HepG2 (cell line): ENCODE measurements around the gene PCGF2. TPM values are rescaled to one million over a fixed set of nuclear protein-coding genes. Genes with fewer than 3 reads are reported as not detected.

ENCODE experiments used
- BRD4 ChIP-seq: sonication (generic); formaldehyde crosslinking; IDR thresholded peaks from 2 replicates; pipeline ENCODE4 v1.4.0; 2020; ENCODE audit warnings: missing genetic modification reagents
- CBX1 ChIP-seq: IDR thresholded peaks from one replicate; pipeline ENCODE4 v1.6.1; 2016; ENCODE audit warnings: antibody characterized with exemption, low read depth
- FOXP1 ChIP-seq, 2 experiments: fragments of 450-650 bp in 1 of 2; IDR thresholded peaks; 2 replicates each; pipeline ENCODE4 v1.6.1; 2017 to 2018; ENCODE audit warnings: antibody characterized with exemption in 1 of 2
- HES4 ChIP-seq: sonication (generic); formaldehyde crosslinking; IDR thresholded peaks from 2 replicates; pipeline ENCODE4 v1.9.0; 2021; ENCODE audit warnings: mild to moderate bottlenecking, missing genetic modification reagents, borderline replicate concordance
- HIC2 ChIP-seq: sonication (generic); formaldehyde crosslinking; IDR thresholded peaks from 2 replicates; pipeline ENCODE4 v1.9.0; 2022; ENCODE audit warnings: low read depth, missing genetic modification reagents
- HMGA1 ChIP-seq: sonication (generic); formaldehyde crosslinking; conservative IDR thresholded peaks from 2 replicates; pipeline ENCODE4 v1.4.0; 2020; ENCODE audit warnings: missing genetic modification reagents
- IRF1 ChIP-seq: sonication (generic); formaldehyde crosslinking; IDR thresholded peaks from 2 replicates; pipeline ENCODE4 v1.4.0; 2020; ENCODE audit warnings: low read depth, mild to moderate bottlenecking, missing genetic modification reagents
- KAT7 ChIP-seq: IDR thresholded peaks from 2 replicates; pipeline ENCODE4 v1.6.1; 2018; ENCODE audit warnings: borderline replicate concordance, missing compliant biosample characterization
- KDM1A ChIP-seq: IDR thresholded peaks from 2 replicates; pipeline ENCODE4 v1.6.1; 2016; ENCODE audit warnings: missing compliant biosample characterization
- KLF11 ChIP-seq: IDR thresholded peaks from 2 replicates; pipeline ENCODE4 v1.6.1; 2016; ENCODE audit warnings: missing compliant biosample characterization
- KLF15 ChIP-seq: sonication (generic); formaldehyde crosslinking; IDR thresholded peaks from 2 replicates; pipeline ENCODE4 v1.8.1; 2023; ENCODE audit warnings: borderline replicate concordance, mild to moderate bottlenecking, inconsistent platforms, missing genetic modification reagents, mixed read lengths
- MIXL1 ChIP-seq: IDR thresholded peaks from 2 replicates; pipeline ENCODE4 v1.6.1; 2016
- RAD51 ChIP-seq: fragments of 450-650 bp; IDR thresholded peaks from 2 replicates; pipeline ENCODE4 v1.6.1; 2016; ENCODE audit warnings: borderline replicate concordance
- RFXAP ChIP-seq: sonication (generic); formaldehyde crosslinking; IDR thresholded peaks from 2 replicates; pipeline ENCODE4 v1.4.0; 2020; ENCODE audit warnings: missing genetic modification reagents, borderline replicate concordance
- SNRNP70 ChIP-seq: fragments of 200-400 bp; formaldehyde crosslinking; IDR thresholded peaks from 2 replicates; pipeline ENCODE4 v1.6.1; 2017; ENCODE audit warnings: mild to moderate bottlenecking, low read depth, low read length, moderate library complexity
- SOX6 ChIP-seq, 2 experiments: fragments of 450-650 bp in 1 of 2; sonication (generic) in 1 of 2; formaldehyde crosslinking in 1 of 2; IDR thresholded peaks; 2 replicates each; pipeline versions ENCODE4 v1.4.0 to v1.6.1; 2017 to 2020; ENCODE audit warnings: antibody characterized with exemption in 1 of 2, mild to moderate bottlenecking in 1 of 2, missing genetic modification reagents in 1 of 2
- SPEN ChIP-seq: sonication (generic); formaldehyde crosslinking; IDR thresholded peaks from 2 replicates; pipeline ENCODE4 v1.5.1; 2020; ENCODE audit warnings: low read depth, mild to moderate bottlenecking, missing genetic modification reagents
- ZNF207 ChIP-seq: fragments of 450-650 bp; IDR thresholded peaks from 2 replicates; pipeline ENCODE4 v1.6.1; 2016; ENCODE audit warnings: antibody characterized with exemption, borderline replicate concordance
- ZNF484 ChIP-seq: sonication (generic); formaldehyde crosslinking; IDR thresholded peaks from 2 replicates; pipeline ENCODE4 v1.5.1; 2020; ENCODE audit warnings: mild to moderate bottlenecking, low read depth, missing genetic modification reagents, borderline replicate concordance
- ZNF609 ChIP-seq: sonication (generic); formaldehyde crosslinking; IDR thresholded peaks from 2 replicates; pipeline ENCODE4 v1.4.0; 2020; ENCODE audit warnings: mild to moderate bottlenecking, missing genetic modification reagents, borderline replicate concordance
- ZNF773 ChIP-seq: sonication (generic); formaldehyde crosslinking; IDR thresholded peaks from 2 replicates; pipeline ENCODE4 v1.4.0; 2020; ENCODE audit warnings: missing genetic modification reagents, borderline replicate concordance
- polyA plus RNA-seq, 8 experiments: library from polyadenylated mRNA; depleted of rRNA in 3 of 8; stranded (reverse) in 7 of 8; unstranded in 1 of 8; fragments of >200 nt; fragmentation: Illumina TruSeq in 4 of 8; extraction: Trizol in 4 of 8; gene quantifications; 2 replicates each; pipeline versions ENCODE4 v1.2.1 to v1.2.3, GENCODE V29; 2011 to 2016; ENCODE audit warnings: low read depth in 4 of 8, missing spikeins in 1 of 8, mixed read lengths in 1 of 8; ENCODE audit not compliant: insufficient read depth in 1 of 8
- total RNA-seq, 5 experiments: library from RNA; depleted of rRNA; stranded (reverse); fragments of >200 nt; fragmentation: Illumina TruSeq; extraction: Trizol; gene quantifications; 2 replicates each; pipeline ENCODE4 v1.2.3, GENCODE V29; 2016; ENCODE audit warnings: low read depth in 1 of 5

Gene PCGF2
- total and polyA plus RNA-seq, 2 of the 13 experiments (the other 11 are each of a cell fraction or from before 2014, with no cell fraction given): 11.6 to 29.4 TPM

DNA sequence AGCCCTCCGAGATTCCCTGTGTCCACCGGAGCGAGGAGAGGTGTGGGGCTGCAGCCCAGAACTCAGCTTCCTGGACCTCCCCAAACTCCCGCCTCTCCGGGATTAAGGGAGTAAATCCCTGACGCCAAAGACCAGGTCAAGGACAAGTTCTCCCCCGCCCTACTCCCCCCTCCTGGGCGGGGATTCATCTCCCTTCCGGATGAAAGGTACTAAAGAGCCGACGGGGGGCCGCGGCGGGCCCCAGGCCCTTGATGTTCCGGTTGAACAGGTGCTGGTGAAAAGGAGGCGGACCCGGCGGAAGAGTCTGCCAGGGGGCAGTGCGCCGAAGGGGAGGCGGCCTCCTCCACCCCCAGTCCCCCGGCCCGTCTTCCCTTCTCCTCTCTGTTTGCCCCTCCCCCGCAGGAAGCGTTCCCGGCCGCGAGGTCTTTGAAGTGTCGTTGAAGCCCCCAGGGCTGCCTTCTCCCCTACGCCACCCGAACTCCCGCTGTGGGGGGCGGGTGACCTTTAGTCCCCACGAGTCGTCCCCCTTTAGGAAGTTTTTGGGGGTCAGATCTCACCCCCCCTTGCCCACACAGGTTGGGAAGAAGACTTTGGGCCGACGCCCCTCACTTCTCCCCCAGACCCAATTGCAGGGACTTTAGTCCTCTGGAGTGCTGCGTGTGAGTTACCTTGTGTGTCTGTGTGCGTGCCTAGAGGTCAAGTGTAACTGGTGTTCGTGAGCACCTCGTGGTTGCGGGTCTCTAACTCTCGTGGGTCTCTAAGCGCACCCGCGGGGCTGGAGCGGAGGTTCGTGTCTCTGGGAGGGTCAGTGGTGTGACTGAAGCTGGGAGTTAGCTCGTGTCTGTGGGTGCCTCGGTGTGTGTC, 44.2 kb downstream of the PCGF2 start (continued):
- TF ChIP-seq IRF1 (CRISPR knock-in tag) (no peak), HMGA1 (CRISPR knock-in tag) (no peak), ZNF207 (no peak), RAD51 (no peak), KDM1A (CRISPR knock-in tag) (peak; percentile 75; the same call in 1 of the 2 replicates), ZNF609 (CRISPR knock-in tag) (peak; percentile 98), ZNF484 (peak; percentile 47; the same call in 1 of the 2 replicates), KLF15 (peak; percentile 96; the same call in 1 of the 2 replicates), HIC2 (CRISPR knock-in tag) (peak; percentile 90), HES4 (CRISPR knock-in tag) (no peak), SPEN (CRISPR knock-in tag) (peak; percentile 79), BRD4 (CRISPR knock-in tag) (no peak; the same call in 1 of the 2 replicates), RFXAP (CRISPR knock-in tag) (peak; percentile 62; the same call in 1 of the 2 replicates), KLF11 (0 out of 2 replicates have a peak, but pooled peaks have one; percentile 89), MIXL1 (CRISPR knock-in tag) (peak; percentile 93), FOXP1 (IDR thresholded peaks at IDR 0.05) (0 out of 2 replicates have a peak, but pooled peaks have one; percentile 7), FOXP1 (CRISPR knock-in tag; IDR thresholded peaks at IDR 0.05) (peak; percentile 91), SOX6 (IDR thresholded peaks at IDR 0.05) (no peak), SOX6 (CRISPR knock-in tag; IDR thresholded peaks at IDR 0.05) (peak; percentile 97), KAT7 (CRISPR knock-in tag) (0 out of 2 replicates have a peak, but pooled peaks have one; percentile 70), ZNF773 (CRISPR knock-in tag) (no peak), CBX1 (peak; percentile 49), SNRNP70 (no peak)
